AG04450 (cell line): ENCODE results near the gene CNTNAP2. TPM values are rescaled to one million over a fixed set of nuclear protein-coding genes. Genes with fewer than 3 reads are reported as not detected.

Experiments
- CTCF ChIA-PET: fragments of 300-600, 350-600 bp; formaldehyde crosslinking; extraction: SDS; loops from one replicate; lab custom pipeline; 2022; ENCODE audit warnings: antibody characterized with exemption, inconsistent platforms; lab: Charles Lee
- POLR2A ChIA-PET: fragments of 350-600 bp; formaldehyde crosslinking; extraction: SDS; loops from one replicate; lab custom pipeline; 2021; ENCODE audit warnings: antibody characterized with exemption, inconsistent platforms; lab: Yijun Ruan, JAX
- DNase-seq: peaks from one replicate; pipeline ENCODE4 v3.0.0-alpha.2; 2011; ENCODE audit warnings: low read depth, low spot score
- H3K27ac ChIP-seq: one replicate; pipeline ENCODE4 v1.5.1; 2012; ENCODE audit warnings: low read depth, low read length, control low read depth
- H3K27me3 ChIP-seq: one replicate; pipeline ENCODE4 v1.6.0; 2012; ENCODE audit warnings: low read length; ENCODE audit not compliant: control insufficient read depth, insufficient read depth
- H3K4me3 ChIP-seq: 2 replicates; pipeline ENCODE4 v1.5.1; 2011; ENCODE audit warnings: mild to moderate bottlenecking, low read depth, low read length, control low read depth
- H3K9me3 ChIP-seq: 2 replicates; pipeline ENCODE4 v1.5.1; 2012; ENCODE audit warnings: low read length; ENCODE audit not compliant: control insufficient read depth, insufficient read depth
- polyA plus RNA-seq: library from polyadenylated mRNA; depleted of rRNA; stranded (reverse); fragments of >200 nt; gene quantifications from 2 replicates; pipeline ENCODE4 v1.2.3, GENCODE V29; 2011
- TF ChIP-seq, protein P1 (sequence below): IDR thresholded peaks from 2 replicates; pipeline ENCODE4 v1.5.1; 2011; ENCODE audit warnings: low read depth, low read length, control low read depth, inconsistent platforms

The CNTNAP2 gene
- polyA plus RNA-seq, 1 experiment, result not detected

DNA sequence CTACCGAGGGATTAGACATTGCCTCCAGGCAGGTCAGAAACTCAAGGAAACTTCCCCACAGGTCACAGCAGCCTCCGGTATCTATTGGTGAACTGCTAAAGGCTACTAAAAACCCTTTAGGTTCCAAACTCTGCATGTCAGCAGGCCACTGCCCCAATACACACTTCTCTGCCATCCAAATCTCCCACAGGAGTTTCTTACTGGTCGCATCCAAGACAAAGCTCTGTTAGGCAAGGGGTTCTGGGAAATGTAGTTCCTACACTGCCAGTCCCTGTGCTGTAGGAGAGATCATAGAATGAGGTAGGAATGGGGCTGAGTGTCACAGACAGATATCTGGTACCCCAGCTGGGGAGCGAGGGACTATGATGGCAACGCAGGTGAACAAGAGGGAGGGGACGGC is 1717.0 kb downstream of the CNTNAP2 start:
- Histone ChIP-seq H3K9me3 (peaks cover 16% of the 10 kb centered on the region; the same call in 1 of the 2 replicates), H3K4me3 (no peak overlapping the region), H3K27me3 (no peaks in the 10 kb centered on the region), H3K27ac (no peak overlapping the region)
- ChIA-PET POLR2A (no interaction called here), CTCF (no interaction called here)
- TF ChIP-seq, protein P1, sequence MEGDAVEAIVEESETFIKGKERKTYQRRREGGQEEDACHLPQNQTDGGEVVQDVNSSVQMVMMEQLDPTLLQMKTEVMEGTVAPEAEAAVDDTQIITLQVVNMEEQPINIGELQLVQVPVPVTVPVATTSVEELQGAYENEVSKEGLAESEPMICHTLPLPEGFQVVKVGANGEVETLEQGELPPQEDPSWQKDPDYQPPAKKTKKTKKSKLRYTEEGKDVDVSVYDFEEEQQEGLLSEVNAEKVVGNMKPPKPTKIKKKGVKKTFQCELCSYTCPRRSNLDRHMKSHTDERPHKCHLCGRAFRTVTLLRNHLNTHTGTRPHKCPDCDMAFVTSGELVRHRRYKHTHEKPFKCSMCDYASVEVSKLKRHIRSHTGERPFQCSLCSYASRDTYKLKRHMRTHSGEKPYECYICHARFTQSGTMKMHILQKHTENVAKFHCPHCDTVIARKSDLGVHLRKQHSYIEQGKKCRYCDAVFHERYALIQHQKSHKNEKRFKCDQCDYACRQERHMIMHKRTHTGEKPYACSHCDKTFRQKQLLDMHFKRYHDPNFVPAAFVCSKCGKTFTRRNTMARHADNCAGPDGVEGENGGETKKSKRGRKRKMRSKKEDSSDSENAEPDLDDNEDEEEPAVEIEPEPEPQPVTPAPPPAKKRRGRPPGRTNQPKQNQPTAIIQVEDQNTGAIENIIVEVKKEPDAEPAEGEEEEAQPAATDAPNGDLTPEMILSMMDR, result no peak
- no peak for DNase-seq

DNA sequence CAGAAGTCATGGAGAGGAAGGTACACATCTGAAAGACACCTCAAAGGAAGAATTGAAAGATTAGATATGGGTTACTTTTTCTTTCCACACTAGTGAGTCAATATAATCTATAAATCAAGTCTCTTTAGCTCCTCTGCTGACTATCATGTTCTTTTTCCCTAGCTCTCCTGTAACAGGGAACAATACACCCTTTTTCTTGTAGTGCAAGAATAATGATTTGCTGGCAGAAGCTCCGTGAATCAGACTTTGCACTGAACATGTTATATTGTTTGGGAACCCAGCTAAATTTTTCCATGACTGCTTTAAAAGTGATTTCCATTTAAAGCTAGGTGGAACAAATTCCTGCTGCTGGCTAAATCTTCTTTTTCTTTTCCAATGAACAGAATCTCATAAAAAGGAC is 1717.4 kb downstream of the CNTNAP2 start:
- TF ChIP-seq, protein P1, result no peak
- no peak for DNase-seq
- Histone ChIP-seq H3K27me3 (no peaks in the 10 kb centered on the region), H3K27ac (no peak overlapping the region), H3K4me3 (no peak overlapping the region), H3K9me3 (peaks cover 17% of the 10 kb centered on the region; the same call in 1 of the 2 replicates)
- ChIA-PET CTCF (interaction anchor here (0.7 kb wide), 1 partner anchor 464 kb away, joined by 3 read pairs; no protein-coding TSS in a partner anchor), POLR2A (no interaction called here)

DNA sequence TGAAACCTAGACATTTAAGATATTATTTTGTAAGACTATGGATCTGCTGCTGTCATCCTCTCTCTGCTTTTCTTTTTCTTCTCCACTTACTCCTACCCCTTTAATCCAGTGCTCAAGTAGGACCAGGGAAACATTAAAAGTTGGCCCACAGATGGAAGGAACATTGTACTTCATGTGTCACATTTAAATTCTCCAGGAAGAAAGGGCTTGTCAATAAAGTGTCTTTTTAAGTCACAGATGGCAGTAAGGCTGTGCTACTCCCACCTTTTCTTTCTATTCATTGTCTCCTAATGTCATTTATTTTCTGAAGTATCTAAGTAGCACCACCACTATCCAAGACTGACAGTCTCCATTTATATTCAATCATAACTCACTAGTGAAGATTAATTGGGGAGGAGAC is 1736.2 kb downstream of the CNTNAP2 start:
- TF ChIP-seq, protein P1, result no peak
- H3K27me3 ChIP-seq, result no peaks in the 10 kb centered on the region
- H3K4me3 ChIP-seq, result no peak overlapping the region
- H3K9me3 ChIP-seq, result peaks cover 6% of the 10 kb centered on the region; the same call in 1 of the 2 replicates
- DNase-seq, result no peak
- POLR2A ChIA-PET, result no interaction called here
- CTCF ChIA-PET, result no interaction called here
- H3K27ac ChIP-seq, result no peak overlapping the region

DNA sequence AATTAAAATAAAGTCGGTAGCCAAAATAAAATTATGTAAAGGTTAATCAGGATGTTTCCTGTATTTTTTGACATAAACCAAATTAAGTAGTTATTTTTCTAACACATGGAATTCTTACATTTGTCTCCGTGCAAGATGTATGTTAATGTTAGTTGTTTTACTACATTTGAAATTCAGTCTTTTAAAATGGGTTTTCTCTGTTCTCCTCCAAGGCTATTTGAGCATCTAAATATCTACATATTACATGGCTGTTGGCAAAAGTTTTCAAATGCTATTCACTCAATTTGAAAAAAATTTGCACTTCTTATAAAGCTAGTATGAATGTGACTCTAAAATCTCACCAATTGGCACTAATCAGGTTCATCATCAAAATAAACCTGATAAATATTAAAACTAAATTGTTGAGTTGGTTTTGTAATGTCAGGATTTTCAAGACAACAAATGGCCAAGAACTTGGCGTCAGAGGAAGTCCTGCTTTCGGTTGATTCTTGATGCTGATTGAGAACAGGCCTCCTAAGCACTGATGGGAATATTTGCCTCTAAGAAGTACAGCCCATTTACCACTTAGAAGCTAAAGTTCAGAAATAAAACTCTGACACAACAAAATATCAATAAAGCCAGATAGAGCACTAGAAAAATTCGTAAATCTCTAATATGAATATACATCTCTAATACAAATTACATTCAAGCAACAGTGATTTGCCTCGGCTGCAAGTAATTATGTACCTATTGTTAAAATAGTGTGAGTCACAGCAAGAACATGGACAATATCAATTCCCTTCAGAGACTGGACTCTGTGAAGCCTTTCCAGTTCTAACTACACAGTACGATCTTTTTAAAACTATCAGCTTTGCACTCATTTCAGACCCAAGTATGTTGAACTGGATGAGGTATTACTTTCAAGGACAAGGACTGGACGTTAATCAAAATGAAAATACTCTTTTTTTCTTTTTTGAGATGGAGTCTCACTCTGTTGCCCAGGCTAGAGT is 1740.8 kb downstream of the CNTNAP2 start:
- POLR2A ChIA-PET, result no interaction called here
- Histone ChIP-seq H3K27me3 (no peaks in the 10 kb centered on the region), H3K9me3 (peaks cover 12% of the 10 kb centered on the region), H3K4me3 (no peak overlapping the region), H3K27ac (no peak overlapping the region)
- CTCF ChIA-PET, result no interaction called here
- DNase-seq, result no peak
- TF ChIP-seq, protein P1, result no peak

DNA sequence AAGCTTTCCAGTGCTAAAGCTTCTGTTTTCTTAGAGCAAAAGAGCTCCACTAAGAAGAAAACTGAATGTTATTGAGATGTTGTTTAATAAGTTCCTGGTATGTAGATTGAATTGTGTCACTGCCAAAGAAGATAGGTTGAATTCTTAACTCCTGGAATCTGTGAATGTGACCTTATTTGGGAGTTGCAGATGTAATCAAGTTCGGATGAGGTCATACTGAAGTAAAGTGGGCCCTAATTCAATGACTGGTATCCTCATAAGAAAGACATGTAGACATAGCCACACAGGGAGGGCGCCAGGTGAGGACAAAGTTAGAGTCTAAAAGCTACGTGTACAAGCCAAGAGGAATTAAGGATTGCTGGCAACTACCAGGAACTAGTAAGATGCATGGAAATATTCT is 1741.8 kb downstream of the CNTNAP2 start:
- DNase-seq, result no peak
- TF ChIP-seq, protein P1, result no peak
- H3K4me3 ChIP-seq, result no peak overlapping the region
- no peak overlapping the region for H3K27ac ChIP-seq
- CTCF ChIA-PET, result no interaction called here
- H3K27me3 ChIP-seq, result no peaks in the 10 kb centered on the region
- POLR2A ChIA-PET, result no interaction called here
- H3K9me3 ChIP-seq, result peaks cover 12% of the 10 kb centered on the region
